GM19467 (cell line): ENCODE results near the gene MMP21.
A peak's percentile ranks its signal among the peaks of the same experiment; 100 is the strongest.

ENCODE experiments used
- ATAC-seq: cut with Tn5 transposase; IDR thresholded peaks from one replicate; pipeline ENCODE4 v1.9.1; 2021; ENCODE audit warnings: mild to moderate bottlenecking, moderate library complexity; ENCODE audit not compliant: unreplicated experiment

MMP21 gene

GRCh38 chr10:125768219-125768855, 7.3 kb downstream of the MMP21 start:
- ATAC-seq, result no peak

- ATAC-seq, result no peak
Observed at GRCh38 chr10:125766511-125766910, 9.1 kb downstream of the MMP21 start.

GRCh38 chr10:125765835-125766234, 9.8 kb downstream of the MMP21 start:
- no peak for ATAC-seq

- ATAC-seq, result no peak
Observed at GRCh38 chr10:125762692-125763648, 12.7 kb downstream of the MMP21 start.

GRCh38 chr10:125761961-125762360, 13.7 kb downstream of the MMP21 start:
- ATAC-seq, result no peak

GRCh38 chr10:125757742-125758141, 17.9 kb downstream of the MMP21 start:
- ATAC-seq, result no peak

GRCh38 chr10:125756853-125757487, 18.7 kb downstream of the MMP21 start:
- ATAC-seq, result no peak

GRCh38 chr10:125756196-125756595, 19.4 kb downstream of the MMP21 start:
- ATAC-seq, result no peak

- ATAC-seq, result no peak
Observed at GRCh38 chr10:125747417-125747816, 28.2 kb downstream of the MMP21 start.

- ATAC-seq, result no peak
Observed at GRCh38 chr10:125744909-125745308, 30.7 kb downstream of the MMP21 start.

GRCh38 chr10:125742465-125742864, 33.2 kb downstream of the MMP21 start:
- no peak for ATAC-seq

- no peak for ATAC-seq
Observed at GRCh38 chr10:125739994-125740679, 35.5 kb downstream of the MMP21 start.

- no peak for ATAC-seq
Observed at GRCh38 chr10:125738206-125738605, 37.4 kb downstream of the MMP21 start.

GRCh38 chr10:125734823-125735222, 40.8 kb downstream of the MMP21 start:
- ATAC-seq, result no peak

GRCh38 chr10:125734148-125734547, 41.5 kb downstream of the MMP21 start:
- no peak for ATAC-seq

- no peak for ATAC-seq
Observed at GRCh38 chr10:125727436-125727835, 48.2 kb downstream of the MMP21 start.

- ATAC-seq, result no peak
Observed at GRCh38 chr10:125726914-125727313, 48.7 kb downstream of the MMP21 start.

GRCh38 chr10:125722811-125723210, 52.8 kb downstream of the MMP21 start:
- ATAC-seq, result no peak

- ATAC-seq, result peak; percentile 50
Observed at GRCh38 chr10:125721035-125721434, 54.6 kb downstream of the MMP21 start.

- ATAC-seq, result no peak
Observed at GRCh38 chr10:125720002-125720382, 55.6 kb downstream of the MMP21 start.
